GM18861 (cell line): ENCODE measurements around the gene TTC7B.

ENCODE experiments used
- ATAC-seq: cut with Tn5 transposase; IDR thresholded peaks from one replicate; pipeline ENCODE4 v1.9.1; 2021; ENCODE audit not compliant: unreplicated experiment

The TTC7B gene

DNA sequence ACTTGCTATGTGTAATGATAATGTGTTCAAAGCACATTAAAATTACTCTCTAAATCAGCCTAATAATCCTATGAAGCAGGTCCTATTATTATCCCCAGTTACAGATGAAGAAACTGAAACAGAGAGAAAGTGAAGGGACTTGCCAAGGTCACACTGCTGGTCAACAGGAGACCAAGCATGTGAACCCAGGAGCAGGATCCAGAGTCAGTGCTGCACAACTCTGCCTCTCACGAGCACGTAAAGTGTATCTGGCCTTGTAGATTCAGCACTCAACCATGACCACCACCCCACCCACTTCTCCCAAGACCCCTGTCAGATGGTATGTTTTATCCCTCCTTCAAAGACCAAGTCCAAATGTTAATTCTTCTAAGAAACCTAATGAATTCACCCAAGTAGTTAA, 100.7 kb downstream of the TTC7B start:
- ATAC-seq, result no peak

DNA sequence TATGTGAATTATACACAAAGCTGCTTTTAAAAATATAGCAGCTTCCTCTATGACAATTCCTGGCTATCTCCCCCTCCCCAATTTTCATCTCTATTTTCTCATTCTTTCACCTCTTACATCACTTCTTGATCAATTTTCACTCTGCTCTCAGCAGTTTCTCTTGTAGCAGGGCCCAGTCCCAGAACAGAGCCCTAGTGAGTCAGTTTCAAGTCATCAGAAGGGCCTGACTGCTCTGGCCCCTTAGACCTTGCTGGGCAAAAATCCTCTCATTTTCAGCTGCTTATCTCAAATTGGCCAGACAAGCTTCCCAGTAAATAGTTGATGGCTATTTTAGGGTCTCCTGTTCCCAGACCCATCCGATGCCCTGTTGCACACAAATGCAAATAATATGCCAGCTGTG, 101.4 kb downstream of the TTC7B start:
- no peak for ATAC-seq

GRCh38 chr14:90704738-90705392, 111.4 kb downstream of the TTC7B start:
- no peak for ATAC-seq

DNA sequence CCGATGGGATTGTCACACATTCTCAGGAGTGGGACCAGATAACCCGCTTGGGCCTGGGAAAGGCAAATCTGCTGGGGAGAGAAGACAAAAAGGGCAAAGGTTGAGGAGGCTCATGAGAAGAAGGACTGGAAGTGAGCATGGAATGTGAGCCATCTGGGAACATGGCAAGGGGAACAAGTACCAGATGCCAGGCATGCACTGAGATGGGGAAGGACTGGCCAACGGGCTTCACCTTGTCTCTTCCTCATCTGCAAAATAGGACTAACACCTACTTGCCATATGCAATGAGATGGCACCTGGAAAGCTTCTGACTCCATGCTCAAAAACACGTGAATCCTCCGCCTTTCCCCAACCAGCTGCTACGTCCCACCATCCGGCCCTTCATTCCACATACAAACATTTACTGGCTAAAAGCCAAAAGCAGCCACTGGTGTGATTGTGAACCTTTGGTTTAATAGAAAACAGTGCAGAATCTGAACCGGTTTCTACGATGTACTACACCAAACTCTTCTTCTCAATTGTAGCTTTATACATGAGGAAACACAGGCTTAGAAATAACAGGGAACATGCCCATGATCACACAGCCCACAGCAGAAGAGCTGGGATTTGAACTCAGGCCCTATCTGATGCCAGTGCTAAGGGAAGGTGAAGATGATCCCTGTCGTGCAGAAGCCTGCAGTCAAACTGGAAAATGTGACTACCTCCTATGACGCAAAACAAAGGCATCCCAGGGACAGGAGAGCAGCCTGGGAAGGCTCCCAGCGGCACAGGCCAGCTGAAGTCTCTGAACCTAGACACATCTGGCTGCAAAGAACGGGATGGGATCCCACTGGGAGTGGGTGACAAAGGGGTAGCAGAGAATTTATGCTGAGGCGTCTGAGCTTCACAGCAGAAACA, 112.1 kb downstream of the TTC7B start:
- no peak for ATAC-seq

GRCh38 chr14:90700933-90701776, 115.1 kb downstream of the TTC7B start:
- ATAC-seq, result no peak

- ATAC-seq, result no peak
Observed at GRCh38 chr14:90699016-90699415, 117.2 kb downstream of the TTC7B start.

- ATAC-seq, result no peak
Observed at GRCh38 chr14:90698379-90698869, 117.8 kb downstream of the TTC7B start.

DNA sequence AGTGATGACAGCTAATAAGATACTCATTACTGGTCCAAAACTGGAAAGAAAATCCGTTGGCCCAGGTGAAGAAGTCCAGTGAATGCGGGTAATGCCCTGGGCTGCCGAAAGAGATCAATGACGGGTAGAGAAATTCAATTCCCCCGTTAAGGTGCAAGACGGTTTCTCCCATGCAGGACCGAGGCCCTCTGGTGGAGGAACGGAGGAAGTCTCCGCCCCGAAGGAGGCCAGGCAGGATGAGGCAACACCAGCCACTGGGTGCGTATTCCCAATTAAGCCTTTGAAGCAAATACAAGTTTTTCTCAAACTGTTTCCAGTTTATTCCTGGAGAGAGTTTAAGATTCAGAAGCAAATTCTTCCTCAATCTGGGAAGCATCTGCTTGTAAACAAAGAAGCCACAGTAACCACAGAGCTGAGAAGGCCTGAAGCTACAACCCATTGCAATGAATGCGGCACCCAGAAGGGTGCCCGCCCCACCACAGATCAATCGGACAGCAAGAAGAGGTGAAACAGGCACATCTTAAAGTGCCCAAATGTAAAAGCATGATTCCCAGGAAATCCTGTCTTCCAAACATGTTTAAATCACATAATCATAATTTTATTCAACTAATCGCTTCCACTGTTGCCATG, 118.5 kb downstream of the TTC7B start:
- peak; percentile 79 for ATAC-seq

DNA sequence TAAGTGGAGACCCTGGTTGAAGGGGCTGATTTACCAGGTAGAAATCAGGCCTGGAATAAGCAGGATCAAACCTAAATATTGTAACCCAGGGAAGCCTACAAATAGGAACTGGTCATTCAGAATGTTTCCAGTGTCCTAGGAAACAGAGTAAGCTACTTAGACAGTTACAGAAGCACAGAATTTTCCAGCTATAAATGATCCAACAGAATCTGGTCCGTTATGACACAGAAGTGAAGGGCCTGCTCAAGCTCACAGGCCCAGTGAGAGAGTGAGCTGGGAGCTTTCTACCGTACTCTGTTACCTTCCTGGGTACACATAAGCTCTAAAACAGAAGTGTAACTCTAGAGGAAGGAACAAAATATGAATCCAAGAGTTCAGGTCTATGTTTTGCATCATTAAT, 119.1 kb downstream of the TTC7B start:
- no peak for ATAC-seq

DNA sequence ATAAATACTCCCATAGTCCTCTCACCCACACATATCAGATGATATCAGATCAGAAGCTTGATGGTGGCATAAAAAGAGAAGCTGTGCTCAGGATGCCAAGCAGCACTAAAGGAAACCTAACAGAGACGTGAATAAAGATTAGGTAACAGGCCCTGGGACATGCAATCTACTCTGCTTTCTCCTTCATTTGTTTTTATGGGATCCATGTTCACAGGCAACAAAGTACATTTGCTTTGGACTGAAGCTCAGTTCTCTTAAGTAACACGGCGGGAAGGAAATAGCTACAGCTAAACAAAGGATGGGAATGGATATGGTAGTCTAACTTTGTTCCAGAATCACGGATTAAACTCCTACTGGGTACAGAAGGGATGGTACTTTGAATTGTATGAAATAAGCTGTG, 119.5 kb downstream of the TTC7B start:
- ATAC-seq, result no peak

GRCh38 chr14:90695997-90696660, 120.1 kb downstream of the TTC7B start:
- no peak for ATAC-seq

DNA sequence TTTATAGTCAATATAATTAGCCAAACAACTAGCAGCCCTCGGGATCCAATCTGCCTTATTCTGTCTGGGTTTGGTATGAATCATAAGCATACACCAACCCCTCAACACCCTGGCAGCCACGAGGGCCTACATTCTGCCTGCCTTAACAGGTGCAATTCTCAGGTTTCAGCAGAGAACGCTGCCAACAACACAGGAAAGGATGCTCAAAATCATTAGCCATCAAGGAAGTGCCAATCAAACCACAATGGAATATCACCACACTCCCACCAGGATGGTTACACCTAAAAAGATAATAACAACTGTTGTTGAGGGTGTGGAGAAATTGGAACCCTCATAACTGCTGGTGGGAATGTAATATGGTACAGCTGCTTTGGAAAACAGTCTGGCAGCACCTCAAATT, 122.8 kb downstream of the TTC7B start:
- ATAC-seq, result no peak

GRCh38 chr14:90692826-90693225, 123.4 kb downstream of the TTC7B start:
- ATAC-seq, result no peak

- ATAC-seq, result no peak
Observed at GRCh38 chr14:90692061-90692460, 124.2 kb downstream of the TTC7B start.

DNA sequence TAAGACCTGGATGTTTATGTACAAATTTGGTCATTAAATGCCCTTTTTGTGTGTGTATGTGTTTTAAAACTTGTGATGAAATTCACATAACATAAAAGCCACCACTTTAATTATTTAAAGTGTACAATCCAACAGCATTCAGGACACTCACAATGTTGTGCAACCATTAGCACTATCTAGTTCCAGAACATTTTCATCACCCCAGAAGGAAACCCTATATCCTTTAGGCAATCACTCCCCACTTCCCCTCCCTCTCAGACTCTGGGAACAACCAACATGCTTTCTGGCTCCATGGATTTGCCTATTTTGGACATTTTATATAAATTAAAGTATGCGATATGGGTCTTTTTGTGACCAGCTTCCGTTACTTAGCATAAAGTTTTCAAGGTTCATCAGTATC, 124.6 kb downstream of the TTC7B start:
- no peak for ATAC-seq

DNA sequence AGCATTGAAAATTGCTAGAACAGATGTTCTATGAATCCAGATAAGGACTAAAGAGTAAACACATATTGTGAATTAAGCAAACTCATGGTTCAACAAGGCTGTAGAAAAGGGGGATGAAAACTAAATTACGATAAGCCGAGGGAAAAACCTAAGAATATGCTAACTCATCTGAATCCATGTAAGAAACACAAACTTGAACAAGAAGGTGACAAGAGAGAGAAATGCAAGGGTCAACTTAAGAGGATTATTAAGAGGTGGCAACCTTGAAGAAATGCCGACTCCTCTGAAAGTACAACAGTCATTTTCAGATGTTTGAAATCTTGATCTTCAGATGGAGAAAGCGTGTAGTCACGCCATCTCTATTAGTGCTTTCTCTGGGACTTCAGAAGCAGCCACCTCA, 128.6 kb downstream of the TTC7B start:
- no peak for ATAC-seq

GRCh38 chr14:90682615-90683014, 133.6 kb downstream of the TTC7B start:
- ATAC-seq, result no peak

DNA sequence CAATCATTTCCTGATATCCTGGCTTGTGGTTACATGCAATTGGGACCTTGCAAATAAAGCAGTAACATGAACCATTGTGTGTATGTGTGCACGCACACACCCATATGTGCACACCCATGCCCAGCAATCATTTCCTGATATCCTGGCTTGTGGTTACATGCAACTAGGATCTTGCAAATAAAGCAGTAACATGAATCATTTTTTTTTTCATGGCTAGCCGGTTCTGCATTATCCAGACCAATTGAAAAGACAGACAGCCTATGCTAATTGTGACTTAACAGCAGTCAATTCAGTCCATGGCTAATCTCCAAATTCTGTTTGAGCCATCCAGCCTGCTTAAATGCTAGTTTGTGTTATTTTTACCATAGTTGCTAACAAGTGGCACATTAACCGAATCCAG, 134.3 kb downstream of the TTC7B start:
- ATAC-seq, result no peak

- no peak for ATAC-seq
Observed at GRCh38 chr14:90678846-90679362, 137.3 kb downstream of the TTC7B start.

DNA sequence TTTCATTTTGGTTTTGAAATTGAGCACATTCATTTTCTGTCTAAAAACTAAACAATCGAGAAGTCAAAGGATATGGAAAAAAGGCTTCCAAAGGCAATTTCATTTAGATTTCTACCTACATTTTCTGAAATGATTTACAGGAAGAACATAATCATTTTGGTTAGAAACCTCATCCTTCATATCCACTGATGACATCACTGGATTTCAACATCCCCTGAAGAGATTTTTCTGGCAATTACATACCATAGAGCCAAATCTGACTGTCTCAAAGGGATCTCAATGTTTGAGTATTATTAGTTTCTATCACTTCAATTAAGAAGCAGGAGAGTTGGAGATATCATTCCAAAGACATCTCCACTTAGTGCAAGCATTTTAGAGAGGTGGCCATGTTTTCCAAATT, 137.8 kb downstream of the TTC7B start:
- ATAC-seq, result no peak
